Breast epithelium (tissue), 4 donors: ENCODE results near the gene POLA2. TPM values are rescaled to one million over a fixed set of nuclear protein-coding genes. Genes with fewer than 3 reads are reported as not detected.

Experiments
- DNase-seq, 2 donors: peaks; one replicate each; pipeline ENCODE4 v3.0.0-alpha.2; 2019; ENCODE audit warnings: low spot score in 2 of 2
- H3K27ac ChIP-seq, 2 donors: fragments of 200-600 bp; sonication (generic) in 1 of 2; one replicate each; pipeline ENCODE4 v1.5.1; 2016 to 2019; ENCODE audit warnings: mild to moderate bottlenecking in 1 of 2
- H3K27me3 ChIP-seq, 2 donors: fragments of 200-600 bp; sonication (generic) in 1 of 2; one replicate each; pipeline versions ENCODE4 v1.5.1 to v1.6.0; 2017 to 2019; ENCODE audit warnings: control low read depth in 1 of 2, mild to moderate bottlenecking in 1 of 2
- H3K36me3 ChIP-seq: fragments of 200-600 bp; one replicate; pipeline ENCODE4 v1.5.1; 2019
- H3K4me1 ChIP-seq, 2 donors: fragments of 200-600 bp; sonication (generic); one replicate each; pipeline ENCODE4 v1.5.1; 2016 to 2019; ENCODE audit warnings: control low read depth in 1 of 2
- H3K4me3 ChIP-seq, 3 donors: fragments of 200-600 bp; sonication (generic); 1 replicate in 2 of 3; 2 replicates in 1 of 3; pipeline ENCODE4 v1.5.1; 2016 to 2019; ENCODE audit warnings: mild to moderate bottlenecking in 3 of 3, moderate library complexity in 2 of 3
- H3K9me3 ChIP-seq, 2 donors: fragments of 200-600 bp; sonication (generic) in 1 of 2; one replicate each; pipeline ENCODE4 v1.5.1; 2016 to 2019; ENCODE audit warnings: control low read depth in 1 of 2
- CTCF ChIP-seq, 3 donors: fragments of 450-650 bp; IDR thresholded peaks; one replicate each; pipeline ENCODE4 v1.5.1; 2016 to 2017; ENCODE audit warnings: antibody characterized with exemption in 3 of 3, mild to moderate bottlenecking in 3 of 3, moderate library complexity in 3 of 3
- POLR2A ChIP-seq: fragments of 450-650 bp; IDR thresholded peaks from one replicate; pipeline ENCODE4 v1.6.1; 2016; ENCODE audit warnings: antibody characterized with exemption, mild to moderate bottlenecking, moderate library complexity
- POLR2AphosphoS5 ChIP-seq, 3 donors: sonication (generic); formaldehyde crosslinking; IDR thresholded peaks; one replicate each; pipeline ENCODE4 v1.6.1; 2017; ENCODE audit warnings: antibody characterized with exemption in 3 of 3
- intact Hi-C: fragments of 100-400 bp; cut with DNase I; formaldehyde crosslinking; loops from one replicate; pipeline ENCODE4 v1.15.1; 2023; ENCODE audit warnings: low total_unique reads
- total RNA-seq, 3 donors: library from RNA; depleted of rRNA; stranded (reverse); fragments of >200 nt; gene quantifications; one replicate each; pipeline ENCODE4 v1.1.0, GENCODE V29; 2016

The POLA2 gene
- total RNA-seq, 3 donors from 2014 or later, result 6.4 to 17.9 (median 13.8) TPM

DNA sequence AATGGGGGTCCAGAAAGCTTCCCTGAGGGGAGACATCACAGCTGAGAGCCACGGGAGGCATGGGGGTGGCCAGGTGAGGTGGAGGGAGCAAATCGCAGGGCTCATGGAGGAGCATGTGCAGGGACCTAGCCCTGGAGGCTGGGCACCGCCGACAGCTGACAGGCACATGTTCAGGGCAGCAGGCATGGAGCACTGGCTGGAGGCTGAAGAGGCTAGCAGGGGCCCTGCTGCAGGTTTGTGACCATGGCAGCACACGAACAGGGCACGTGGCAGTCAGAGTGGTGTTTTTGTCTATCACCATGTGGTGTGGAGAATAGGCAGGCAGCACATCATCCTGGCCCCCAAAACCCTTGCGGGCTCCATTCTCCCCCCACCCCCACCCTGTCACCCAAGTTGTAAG, 42.9 kb downstream of the POLA2 start:
- TF ChIP-seq CTCF (IDR thresholded peaks at IDR 0.05) (no peak), POLR2A (no peak), POLR2AphosphoS5 (IDR thresholded peaks at IDR 0.05) (no peak)
- Histone ChIP-seq H3K9me3 (no peaks in the 10 kb centered on the region), H3K4me3 (no peak overlapping the region), H3K27ac (no peak overlapping the region), H3K4me1 (peaks cover 0 to 3% of the 10 kb centered on the region in 2 donors), H3K27me3 (no peaks in the 10 kb centered on the region), H3K36me3 (no peaks in the 10 kb centered on the region)
- intact Hi-C loops, result no loop called here
- DNase-seq, result no peak

- H3K9me3 ChIP-seq, result no peaks in the 10 kb centered on the region
- H3K4me1 ChIP-seq, result peaks cover 0 to 3% of the 10 kb centered on the region in 2 donors
- no peak overlapping the region for H3K27ac ChIP-seq
- H3K4me3 ChIP-seq, result no peak overlapping the region
- H3K36me3 ChIP-seq, result no peaks in the 10 kb centered on the region
- DNase-seq, result no peak
- no peak for TF ChIP-seq POLR2AphosphoS5 (IDR thresholded peaks at IDR 0.05)
- no peak for TF ChIP-seq POLR2A
- TF ChIP-seq CTCF (IDR thresholded peaks at IDR 0.05), result no peak
- intact Hi-C loops, result no loop called here
- H3K27me3 ChIP-seq, result no peaks in the 10 kb centered on the region
Observed at GRCh38 chr11:65305501-65306268, 43.9 kb downstream of the POLA2 start.

- Histone ChIP-seq H3K4me1 (peaks cover 0 to 3% of the 10 kb centered on the region in 2 donors), H3K4me3 (no peak overlapping the region), H3K36me3 (no peaks in the 10 kb centered on the region), H3K9me3 (no peaks in the 10 kb centered on the region), H3K27me3 (no peaks in the 10 kb centered on the region), H3K27ac (peak overlapping the region in 1 of 2 donors; percentile 74)
- DNase-seq, result no peak
- intact Hi-C loops, result no loop called here
- TF ChIP-seq POLR2AphosphoS5 (IDR thresholded peaks at IDR 0.05) (no peak), CTCF (IDR thresholded peaks at IDR 0.05) (no peak), POLR2A (no peak)
Observed at GRCh38 chr11:65307298-65308229, 45.8 kb downstream of the POLA2 start.

- Histone ChIP-seq H3K27me3 (no peaks in the 10 kb centered on the region), H3K27ac (peak overlapping the region; percentile 42 to 74), H3K36me3 (no peaks in the 10 kb centered on the region), H3K4me3 (no peak overlapping the region), H3K4me1 (peaks cover 0 to 3% of the 10 kb centered on the region in 2 donors), H3K9me3 (no peaks in the 10 kb centered on the region)
- TF ChIP-seq POLR2AphosphoS5 (IDR thresholded peaks at IDR 0.05) (no peak), POLR2A (no peak), CTCF (IDR thresholded peaks at IDR 0.05) (no peak)
- DNase-seq, result no peak
- intact Hi-C loops, result no loop called here
Observed at GRCh38 chr11:65308281-65308891, 46.6 kb downstream of the POLA2 start.
